ENCODE data around the gene STK11. TPM values are rescaled to one million over a fixed set of nuclear protein-coding genes. Genes with fewer than 3 reads are reported as not detected.
A peak's percentile ranks its signal among the peaks of the same experiment; 100 is the strongest.

The STK11 gene
- total RNA-seq, 4 donors from 2014 or later: 52.5 to 91.2 (median 68.7) TPM

DNA sequence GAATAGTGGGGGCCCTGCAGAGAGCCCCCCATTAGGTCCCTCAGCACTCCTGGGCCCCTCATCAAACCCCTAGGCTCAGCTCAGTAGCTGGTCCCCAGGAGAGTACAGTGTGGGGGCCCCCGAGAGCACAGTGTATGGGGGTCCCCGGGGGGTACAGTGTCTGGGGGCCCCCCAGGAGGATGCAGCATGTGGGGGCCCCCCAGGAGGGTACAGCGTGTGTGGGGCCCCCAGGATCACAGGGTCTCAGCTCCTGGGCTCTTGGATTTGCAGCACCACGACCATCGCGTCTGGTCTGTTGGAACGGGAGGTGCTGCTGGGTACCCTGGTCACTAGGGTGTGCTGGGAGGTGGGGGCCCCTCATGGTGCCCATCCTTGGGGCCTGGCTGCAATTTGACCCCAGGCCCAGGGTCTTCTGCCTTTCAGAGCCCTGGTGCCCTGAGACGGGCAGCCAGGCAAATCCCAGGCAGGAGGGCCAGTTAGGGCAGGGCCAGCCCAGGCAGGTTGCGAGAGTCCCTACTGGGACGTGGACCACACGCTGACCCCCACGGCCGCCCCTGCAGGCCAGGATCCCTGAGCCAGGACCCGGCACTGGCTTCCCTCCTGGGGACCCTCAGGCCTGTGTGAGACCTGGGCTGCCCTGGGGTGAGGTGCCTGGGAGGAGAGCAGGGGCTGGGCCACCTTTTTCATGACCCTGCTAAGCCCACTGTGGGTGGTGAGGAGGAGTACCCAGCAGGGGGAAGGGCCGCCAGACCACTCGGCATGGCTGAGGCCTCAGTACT is 18.7 kb downstream of the STK11 start:
- no peaks in the 10 kb centered on the region for H3K9me3 ChIP-seq
- no peaks in the 10 kb centered on the region for H3K27me3 ChIP-seq
- WGBS, 2 donors: 88 to 94% methylated on average over 7 to 12 of the region's 16 CpGs
- no peak for DNase-seq (ENCODE audit: low spot score in 2 of 2)
- H3K4me1 ChIP-seq: peaks cover 0 to 55% (median 12%) of the 10 kb centered on the region in 4 donors
- H3K4me3 ChIP-seq: no peak overlapping the region
- TF ChIP-seq POLR2A (IDR thresholded peaks at IDR 0.05) (no peak), EP300 (IDR thresholded peaks at IDR 0.05) (no peak)
- TF ChIP-seq, protein P1, sequence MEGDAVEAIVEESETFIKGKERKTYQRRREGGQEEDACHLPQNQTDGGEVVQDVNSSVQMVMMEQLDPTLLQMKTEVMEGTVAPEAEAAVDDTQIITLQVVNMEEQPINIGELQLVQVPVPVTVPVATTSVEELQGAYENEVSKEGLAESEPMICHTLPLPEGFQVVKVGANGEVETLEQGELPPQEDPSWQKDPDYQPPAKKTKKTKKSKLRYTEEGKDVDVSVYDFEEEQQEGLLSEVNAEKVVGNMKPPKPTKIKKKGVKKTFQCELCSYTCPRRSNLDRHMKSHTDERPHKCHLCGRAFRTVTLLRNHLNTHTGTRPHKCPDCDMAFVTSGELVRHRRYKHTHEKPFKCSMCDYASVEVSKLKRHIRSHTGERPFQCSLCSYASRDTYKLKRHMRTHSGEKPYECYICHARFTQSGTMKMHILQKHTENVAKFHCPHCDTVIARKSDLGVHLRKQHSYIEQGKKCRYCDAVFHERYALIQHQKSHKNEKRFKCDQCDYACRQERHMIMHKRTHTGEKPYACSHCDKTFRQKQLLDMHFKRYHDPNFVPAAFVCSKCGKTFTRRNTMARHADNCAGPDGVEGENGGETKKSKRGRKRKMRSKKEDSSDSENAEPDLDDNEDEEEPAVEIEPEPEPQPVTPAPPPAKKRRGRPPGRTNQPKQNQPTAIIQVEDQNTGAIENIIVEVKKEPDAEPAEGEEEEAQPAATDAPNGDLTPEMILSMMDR (IDR thresholded peaks at IDR 0.05): no peak
- H3K36me3 ChIP-seq: peaks cover 0 to 95% (median 19%) of the 10 kb centered on the region in 3 donors
- H3K27ac ChIP-seq: peak overlapping the region in 1 of 4 donors; percentile 93

DNA sequence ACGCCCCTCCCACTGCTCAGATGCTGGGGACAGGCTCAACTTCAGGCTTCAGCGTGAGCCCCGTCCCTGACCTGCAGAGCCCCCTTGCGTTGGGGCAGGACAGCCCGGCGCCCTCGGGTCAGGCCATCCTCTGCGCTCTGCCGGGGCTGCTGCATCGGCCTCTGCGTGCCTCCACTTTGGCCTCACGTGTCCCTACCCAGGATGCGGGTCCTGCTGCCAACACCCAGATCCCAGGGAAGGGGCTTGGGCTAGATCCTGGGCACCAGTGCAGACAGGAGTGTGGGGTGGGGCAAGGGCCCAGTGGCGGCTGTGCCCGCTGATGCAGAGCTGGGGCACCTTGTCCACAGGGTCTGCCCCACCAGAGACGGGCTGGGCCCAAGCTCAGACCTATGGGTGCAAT is 19.3 kb downstream of the STK11 start:
- H3K9me3 ChIP-seq: no peaks in the 10 kb centered on the region
- peak overlapping the region in 1 of 4 donors; percentile 93 for H3K27ac ChIP-seq
- WGBS, 2 donors: 88 to 94% methylated on average over 5 to 16 of the region's 16 CpGs
- peaks cover 0 to 50% (median 12%) of the 10 kb centered on the region in 4 donors for H3K4me1 ChIP-seq
- TF ChIP-seq, protein P1 (IDR thresholded peaks at IDR 0.05): no peak
- TF ChIP-seq EP300 (IDR thresholded peaks at IDR 0.05) (no peak), POLR2A (IDR thresholded peaks at IDR 0.05) (no peak)
- no peak overlapping the region for H3K4me3 ChIP-seq
- DNase-seq (ENCODE audit: low spot score in 2 of 2): no peak
- no peaks in the 10 kb centered on the region for H3K27me3 ChIP-seq
- H3K36me3 ChIP-seq: peaks cover 0 to 93% (median 19%) of the 10 kb centered on the region in 3 donors

DNA sequence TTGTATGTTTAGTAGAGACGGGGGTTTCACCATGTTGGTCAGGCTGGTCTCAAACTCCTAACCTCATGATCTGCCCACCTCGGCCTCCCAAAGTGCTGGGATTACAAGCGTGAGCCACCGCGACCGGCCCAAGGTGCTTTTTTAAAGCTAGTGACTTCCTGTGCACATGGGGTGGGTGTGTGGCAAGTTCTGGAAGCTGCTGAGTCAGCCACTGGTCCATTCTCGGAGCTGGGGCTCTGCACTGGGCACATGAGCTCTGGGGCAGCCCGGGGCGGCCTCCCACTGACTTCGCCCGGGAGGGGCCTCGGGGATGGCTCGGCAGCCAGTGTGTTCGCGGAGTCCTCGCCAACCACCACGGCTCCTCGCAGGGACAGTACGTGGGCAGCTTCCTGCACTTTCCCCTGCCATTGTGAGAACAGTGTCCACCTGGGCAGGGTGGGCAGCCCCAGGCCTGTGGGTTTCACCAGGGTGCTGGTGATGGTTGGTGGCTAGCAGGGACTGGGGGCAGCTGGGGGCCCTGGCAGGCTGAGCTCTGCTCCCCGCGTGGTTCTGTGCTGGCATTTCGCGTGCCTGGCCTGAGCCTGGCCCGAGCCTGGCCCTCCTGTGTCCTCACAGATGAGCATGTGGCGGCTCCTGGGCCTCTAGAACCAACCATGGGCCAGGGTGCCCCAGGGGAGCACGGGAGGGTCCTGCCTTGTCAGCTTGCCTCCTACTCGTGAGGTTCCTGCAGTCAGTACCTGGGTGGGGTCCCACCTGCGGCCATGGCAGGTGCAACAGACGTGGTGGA is 20.1 kb downstream of the STK11 start:
- no peak overlapping the region for H3K4me3 ChIP-seq
- no peaks in the 10 kb centered on the region for H3K9me3 ChIP-seq
- peaks cover 0 to 42% (median 12%) of the 10 kb centered on the region in 4 donors for H3K4me1 ChIP-seq
- DNase-seq (ENCODE audit: low spot score in 2 of 2): no peak
- no peaks in the 10 kb centered on the region for H3K27me3 ChIP-seq
- 77 to 78% methylated on average over 12 to 24 of the region's 29 CpGs for WGBS, 2 donors
- TF ChIP-seq, protein P1 (IDR thresholded peaks at IDR 0.05): no peak
- TF ChIP-seq EP300 (IDR thresholded peaks at IDR 0.05) (peak in 1 of 2 donors; percentile 37), POLR2A (IDR thresholded peaks at IDR 0.05) (no peak)
- peak overlapping the region in 2 of 4 donors; percentile 67 to 93 for H3K27ac ChIP-seq
- H3K36me3 ChIP-seq: peaks cover 0 to 85% (median 15%) of the 10 kb centered on the region in 3 donors

DNA sequence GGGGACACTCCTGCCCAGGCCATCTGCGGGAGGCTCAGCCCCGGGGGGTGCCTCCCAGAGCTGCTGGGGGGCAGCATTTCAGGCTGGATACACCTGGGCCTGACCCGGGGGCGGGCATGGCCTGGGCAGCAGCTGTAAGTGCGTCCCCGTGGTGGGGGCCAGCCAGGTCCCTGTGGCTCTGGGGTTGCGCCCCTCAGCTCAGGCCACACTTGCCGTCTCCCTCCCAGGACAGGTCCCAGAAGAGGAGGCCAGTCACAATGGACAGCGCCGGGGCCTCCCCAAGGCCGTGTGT is 20.6 kb downstream of the STK11 start:
- DNase-seq (ENCODE audit: low spot score in 2 of 2): no peak
- H3K36me3 ChIP-seq: peaks cover 0 to 80% (median 9%) of the 10 kb centered on the region in 3 donors
- peak overlapping the region in 2 of 4 donors; percentile 67 to 93 for H3K27ac ChIP-seq
- TF ChIP-seq, protein P1 (IDR thresholded peaks at IDR 0.05): no peak
- no peak for TF ChIP-seq EP300 (IDR thresholded peaks at IDR 0.05)
- no peak for TF ChIP-seq POLR2A (IDR thresholded peaks at IDR 0.05)
- no peaks in the 10 kb centered on the region for H3K9me3 ChIP-seq
- 94 to 95% methylated on average over 5 to 6 of the region's 11 CpGs for WGBS, 2 donors
- no peaks in the 10 kb centered on the region for H3K27me3 ChIP-seq
- no peak overlapping the region for H3K4me3 ChIP-seq
- peaks cover 0 to 37% (median 12%) of the 10 kb centered on the region in 4 donors for H3K4me1 ChIP-seq
